Astrocyte (in vitro differentiated cells and primary cell): ENCODE results near the gene MMP12.

Experiments used
- CTCF ChIP-seq: IDR thresholded peaks from 2 replicates; pipeline ENCODE4 v1.5.1; 2011; ENCODE audit warnings: low read depth, mild to moderate bottlenecking, inconsistent platforms, low read length, moderate library complexity; ENCODE audit not compliant: insufficient read depth
- EZH2 ChIP-seq: IDR thresholded peaks from 2 replicates; pipeline ENCODE4 v1.6.1; 2012; ENCODE audit warnings: mild to moderate bottlenecking, low read length, inconsistent platforms; ENCODE audit not compliant: insufficient read depth

- no peak for TF ChIP-seq CTCF
- no peak for TF ChIP-seq EZH2
Observed at GRCh38 chr11:102831128-102831488, 43.7 kb downstream of the MMP12 start.
